Measurements from ENCODE around the gene SF3B2.
A peak's percentile ranks its signal among the peaks of the same experiment; 100 is the strongest.
"Not testable (repeated sequence)": the region's sequence is repeated elsewhere in the genome, so short reads cannot be mapped to it uniquely, and the experiment has no call there.

Gene SF3B2

GRCh38 chr11:66092125-66092524 lies 40.0 kb downstream of the SF3B2 start:
- in situ Hi-C loops (cut with MboI; ENCODE audit: low pct_unique_long_range_greater_than_20kb, low sequenced_read_pairs); DNase-seq: not testable (repeated sequence)

- in situ Hi-C loops (cut with MboI; ENCODE audit: low pct_unique_long_range_greater_than_20kb, low sequenced_read_pairs) = not testable (repeated sequence)
These were observed 47.6 kb downstream of the SF3B2 start for GRCh38 chr11:66099746-66100145.

GRCh38 chr11:66100272-66101065 lies 48.3 kb downstream of the SF3B2 start:
- in situ Hi-C loops (cut with MboI; ENCODE audit: low pct_unique_long_range_greater_than_20kb, low sequenced_read_pairs) = no loop called here
- DNase-seq = peak; percentile 73

More at GRCh38 chr11:66099746-66100145, 47.6 kb downstream of the SF3B2 start:
- DNase-seq = not testable (repeated sequence)

- in situ Hi-C loops (cut with MboI; ENCODE audit: low pct_unique_long_range_greater_than_20kb, low sequenced_read_pairs) = no loop called here
- DNase-seq = no peak
These were observed 48.9 kb downstream of the SF3B2 start for GRCh38 chr11:66101066-66101464.

GRCh38 chr11:66104057-66104638 lies 52.0 kb downstream of the SF3B2 start:
- DNase-seq = no peak
- in situ Hi-C loops (cut with MboI; ENCODE audit: low pct_unique_long_range_greater_than_20kb, low sequenced_read_pairs) = no loop called here

- DNase-seq = peak; percentile 59
- in situ Hi-C loops (cut with MboI; ENCODE audit: low pct_unique_long_range_greater_than_20kb, low sequenced_read_pairs) = no loop called here
These were observed 54.8 kb downstream of the SF3B2 start for GRCh38 chr11:66106786-66107599.

- in situ Hi-C loops (cut with MboI; ENCODE audit: low pct_unique_long_range_greater_than_20kb, low sequenced_read_pairs) = no loop called here
- DNase-seq = no peak
These were observed 55.7 kb downstream of the SF3B2 start for GRCh38 chr11:66107600-66108510.

- no peak for DNase-seq
- in situ Hi-C loops (cut with MboI; ENCODE audit: low pct_unique_long_range_greater_than_20kb, low sequenced_read_pairs) = no loop called here
These were observed 57.1 kb downstream of the SF3B2 start for GRCh38 chr11:66109294-66109693.

- DNase-seq = no peak
- in situ Hi-C loops (cut with MboI; ENCODE audit: low pct_unique_long_range_greater_than_20kb, low sequenced_read_pairs) = no loop called here
These were observed 59.0 kb downstream of the SF3B2 start for GRCh38 chr11:66111158-66111557.

GRCh38 chr11:66112041-66112491 lies 59.9 kb downstream of the SF3B2 start:
- no peak for DNase-seq
- in situ Hi-C loops (cut with MboI; ENCODE audit: low pct_unique_long_range_greater_than_20kb, low sequenced_read_pairs) = no loop called here

- no peak for DNase-seq
- in situ Hi-C loops (cut with MboI; ENCODE audit: low pct_unique_long_range_greater_than_20kb, low sequenced_read_pairs) = no loop called here
These were observed 60.7 kb downstream of the SF3B2 start for GRCh38 chr11:66112601-66113499.

- DNase-seq; in situ Hi-C loops (cut with MboI; ENCODE audit: low pct_unique_long_range_greater_than_20kb, low sequenced_read_pairs): not testable (repeated sequence)
These were observed 62.8 kb downstream of the SF3B2 start for GRCh38 chr11:66114957-66115356.

- peak; percentile 40 for DNase-seq
- in situ Hi-C loops (cut with MboI; ENCODE audit: low pct_unique_long_range_greater_than_20kb, low sequenced_read_pairs) = no loop called here
These were observed 63.6 kb downstream of the SF3B2 start for GRCh38 chr11:66115638-66116301.

- in situ Hi-C loops (cut with MboI; ENCODE audit: low pct_unique_long_range_greater_than_20kb, low sequenced_read_pairs) = no loop called here
- DNase-seq = no peak
These were observed 64.6 kb downstream of the SF3B2 start for GRCh38 chr11:66116576-66117361.

- no peak for DNase-seq
These were observed 66.7 kb downstream of the SF3B2 start for GRCh38 chr11:66118847-66119246.

More at GRCh38 chr11:66118847-66119246, 66.7 kb downstream of the SF3B2 start:
- in situ Hi-C loops (cut with MboI; ENCODE audit: low pct_unique_long_range_greater_than_20kb, low sequenced_read_pairs) = no loop called here

Data from KBM-7 (cell line).